GM10847 (cell line): ENCODE data around the gene R3HCC1L.

ENCODE experiments used
- POLR2A ChIP-seq: IDR thresholded peaks from 2 replicates; pipeline ENCODE4 v1.6.1; 2011; ENCODE audit not compliant: insufficient read length; ENCODE audit errors: extremely low read depth

The R3HCC1L gene

GRCh38 chr10:98251399-98251798, 116.9 kb downstream of the R3HCC1L start:
- TF ChIP-seq POLR2A: no peak

GRCh38 chr10:98252464-98252863, 118.0 kb downstream of the R3HCC1L start:
- no peak for TF ChIP-seq POLR2A

- no peak for TF ChIP-seq POLR2A
These were observed 119.0 kb downstream of the R3HCC1L start for GRCh38 chr10:98253499-98253898.

GRCh38 chr10:98254234-98254974, 119.9 kb downstream of the R3HCC1L start:
- no peak for TF ChIP-seq POLR2A

GRCh38 chr10:98255146-98255877, 120.9 kb downstream of the R3HCC1L start:
- TF ChIP-seq POLR2A: no peak

GRCh38 chr10:98256692-98257091, 122.2 kb downstream of the R3HCC1L start:
- TF ChIP-seq POLR2A: no peak

- TF ChIP-seq POLR2A: no peak
These were observed 122.7 kb downstream of the R3HCC1L start for GRCh38 chr10:98257198-98257597.

GRCh38 chr10:98257961-98258360, 123.5 kb downstream of the R3HCC1L start:
- no peak for TF ChIP-seq POLR2A

- TF ChIP-seq POLR2A: no peak
These were observed 124.4 kb downstream of the R3HCC1L start for GRCh38 chr10:98258683-98259454.

- no peak for TF ChIP-seq POLR2A
These were observed 125.3 kb downstream of the R3HCC1L start for GRCh38 chr10:98259606-98260315.

GRCh38 chr10:98260350-98260749, 125.9 kb downstream of the R3HCC1L start:
- no peak for TF ChIP-seq POLR2A

GRCh38 chr10:98260752-98261151, 126.3 kb downstream of the R3HCC1L start:
- no peak for TF ChIP-seq POLR2A

- TF ChIP-seq POLR2A: no peak
These were observed 127.2 kb downstream of the R3HCC1L start for GRCh38 chr10:98261436-98262277.

GRCh38 chr10:98262571-98262970, 128.1 kb downstream of the R3HCC1L start:
- TF ChIP-seq POLR2A: no peak
